H9 (cell line): ENCODE results near the gene POLN. TPM values are rescaled to one million over a fixed set of nuclear protein-coding genes. Genes with fewer than 3 reads are reported as not detected.

Experiments
- DNase-seq: peaks from one replicate; pipeline ENCODE4 v3.0.0-alpha.2; 2017
- H2AFZ ChIP-seq: one replicate; pipeline ENCODE4 v1.6.1; 2013; ENCODE audit warnings: mild to moderate bottlenecking, low read length, control low read depth, moderate library complexity
- H2AK5ac ChIP-seq: 2 replicates; pipeline ENCODE4 v1.6.1; 2013; ENCODE audit warnings: low read length, control low read depth, mixed read lengths; ENCODE audit not compliant: insufficient read length
- H2BK120ac ChIP-seq: one replicate; pipeline ENCODE4 v1.6.1; 2013; ENCODE audit warnings: low read depth, mild to moderate bottlenecking, low read length, control low read depth, inconsistent platforms; ENCODE audit not compliant: poor library complexity, severe bottlenecking
- H2BK12ac ChIP-seq: 2 replicates; pipeline ENCODE4 v1.6.1; 2013; ENCODE audit warnings: low read length, control low read depth, mixed read lengths, low read depth; ENCODE audit not compliant: insufficient read length
- H2BK15ac ChIP-seq: 2 replicates; pipeline ENCODE4 v1.6.1; 2013; ENCODE audit warnings: low read depth, low read length, control low read depth
- H2BK20ac ChIP-seq: one replicate; pipeline ENCODE4 v1.6.1; 2013; ENCODE audit warnings: low read depth, mild to moderate bottlenecking, low read length, control low read depth, inconsistent platforms; ENCODE audit not compliant: poor library complexity, severe bottlenecking
- H2BK5ac ChIP-seq: 2 replicates; pipeline ENCODE4 v1.6.1; 2013; ENCODE audit warnings: low read length, control low read depth, mixed read lengths; ENCODE audit not compliant: insufficient read length
- H3K14ac ChIP-seq: 2 replicates; pipeline ENCODE4 v1.6.1; 2013; ENCODE audit warnings: low read length, control low read depth; ENCODE audit not compliant: insufficient read depth
- H3K18ac ChIP-seq: 2 replicates; pipeline ENCODE4 v1.6.1; 2013; ENCODE audit warnings: low read depth, mild to moderate bottlenecking, mixed read lengths, low read length, control low read depth; ENCODE audit not compliant: insufficient read length
- H3K23ac ChIP-seq: 2 replicates; pipeline ENCODE4 v1.6.1; 2013; ENCODE audit warnings: low read length, control low read depth, mixed read lengths, low read depth; ENCODE audit not compliant: insufficient read length
- H3K23me2 ChIP-seq: 2 replicates; pipeline ENCODE4 v1.6.1; 2013; ENCODE audit warnings: low read depth, mild to moderate bottlenecking, mixed read lengths, low read length, control low read depth; ENCODE audit not compliant: insufficient read length, poor library complexity, severe bottlenecking
- H3K27ac ChIP-seq: 2 replicates; pipeline ENCODE4 v1.5.1; 2013; ENCODE audit warnings: low read length, control low read depth, mixed read lengths, low read depth; ENCODE audit not compliant: insufficient read length
- H3K27me3 ChIP-seq: 2 replicates; pipeline ENCODE4 v1.6.1; 2013; ENCODE audit warnings: low read length, control low read depth, inconsistent platforms; ENCODE audit not compliant: insufficient read depth
- H3K4ac ChIP-seq: 2 replicates; pipeline ENCODE4 v1.6.1; 2013; ENCODE audit warnings: low read depth, mild to moderate bottlenecking, control low read depth, inconsistent platforms, low read length, moderate library complexity
- H3K4me1 ChIP-seq: 2 replicates; pipeline ENCODE4 v1.6.1; 2013; ENCODE audit warnings: low read length, control low read depth, inconsistent platforms; ENCODE audit not compliant: insufficient read depth
- H3K4me2 ChIP-seq: 2 replicates; pipeline ENCODE4 v1.6.1; 2013; ENCODE audit warnings: low read length, control low read depth, mixed read lengths; ENCODE audit not compliant: insufficient read length, insufficient read depth
- H3K56ac ChIP-seq: 2 replicates; pipeline ENCODE4 v1.6.1; 2013; ENCODE audit warnings: low read depth, mild to moderate bottlenecking, mixed read lengths, low read length, control low read depth; ENCODE audit not compliant: insufficient read length
- H3K79me1 ChIP-seq: 2 replicates; pipeline ENCODE4 v1.6.1; 2013; ENCODE audit warnings: low read depth, mild to moderate bottlenecking, moderate library complexity, low read length, control low read depth, inconsistent platforms; ENCODE audit not compliant: insufficient read depth, poor library complexity, severe bottlenecking
- H3K79me2 ChIP-seq: 2 replicates; pipeline ENCODE4 v1.6.1; 2013; ENCODE audit warnings: low read length, control low read depth, inconsistent platforms; ENCODE audit not compliant: insufficient read depth
- H3K9ac ChIP-seq: 2 replicates; pipeline ENCODE4 v1.6.1; 2013; ENCODE audit warnings: low read length, control low read depth, mixed read lengths; ENCODE audit not compliant: insufficient read length; ENCODE audit errors: extremely low read depth
- H3K9me3 ChIP-seq: one replicate; pipeline ENCODE4 v1.6.1; 2013; ENCODE audit warnings: low read depth, low read length, inconsistent platforms; ENCODE audit not compliant: control insufficient read depth
- H3T11ph ChIP-seq: one replicate; pipeline ENCODE4 v1.6.1; 2013; ENCODE audit warnings: mild to moderate bottlenecking, low read length, control low read depth, inconsistent platforms
- H4K20me1 ChIP-seq: one replicate; pipeline ENCODE4 v1.6.1; 2013; ENCODE audit not compliant: control insufficient read depth, insufficient read length, insufficient read depth
- H4K5ac ChIP-seq: 2 replicates; pipeline ENCODE4 v1.6.1; 2013; ENCODE audit warnings: low read depth, mild to moderate bottlenecking, mixed read lengths, low read length, control low read depth; ENCODE audit not compliant: insufficient read length
- H4K8ac ChIP-seq: replicated peaks from 2 replicates; pipeline ENCODE4 v1.6.1; 2013; ENCODE audit warnings: low read length, control low read depth, mixed read lengths, low read depth; ENCODE audit not compliant: insufficient read length
- H4K91ac ChIP-seq: 2 replicates; pipeline ENCODE4 v1.6.1; 2013; ENCODE audit warnings: low read depth, mild to moderate bottlenecking, moderate library complexity, mixed read lengths, low read length, control low read depth; ENCODE audit not compliant: insufficient read length
- H3K27ac Mint-ChIP-seq, 3 experiments: 2 replicates in 2 of 3; 3 replicates in 1 of 3; pipeline ENCODE4 v1.8.0; 2020 to 2021; ENCODE audit warnings: mixed read lengths in 3 of 3, mild to moderate bottlenecking in 1 of 3, moderate library complexity in 1 of 3
- H3K27me3 Mint-ChIP-seq: 2 replicates; pipeline ENCODE4 v1.8.0; 2021; ENCODE audit warnings: low read depth, mild to moderate bottlenecking, moderate library complexity, mixed read lengths
- H3K36me3 Mint-ChIP-seq, 3 experiments: 2 replicates in 2 of 3; 3 replicates in 1 of 3; pipeline ENCODE4 v1.8.0; 2020 to 2021; ENCODE audit warnings: low read depth in 3 of 3, mixed read lengths in 3 of 3; ENCODE audit not compliant: insufficient read depth in 1 of 3
- H3K4me1 Mint-ChIP-seq, 2 experiments: 2 replicates each; pipeline ENCODE4 v1.8.0; 2020; ENCODE audit warnings: mixed read lengths in 2 of 2
- H3K4me3 Mint-ChIP-seq, 2 experiments: 2 replicates in 1 of 2; 3 replicates in 1 of 2; pipeline ENCODE4 v1.8.0; 2020 to 2021; ENCODE audit warnings: mild to moderate bottlenecking in 2 of 2, mixed read lengths in 2 of 2, moderate library complexity in 1 of 2
- H3K9me3 Mint-ChIP-seq, 2 experiments: 2 replicates in 1 of 2; 3 replicates in 1 of 2; pipeline ENCODE4 v1.8.0; 2020; ENCODE audit warnings: mild to moderate bottlenecking in 2 of 2, mixed read lengths in 2 of 2, moderate library complexity in 1 of 2
- WGBS: extraction: QIAGEN DNeasy Blood & Tissue Kit; methylation state at CpG from one replicate; pipeline ENCODE4 v1.1.7; 2013; ENCODE audit warnings: missing lambda C conversion rate, low lambda C conversion rate, mixed read lengths; ENCODE audit not compliant: insufficient read length; ENCODE audit errors: extremely low coverage; 5-methylcytosine and 5-hydroxymethylcytosine counted together
- total RNA-seq: library from RNA; stranded (reverse); gene quantifications from 2 replicates; pipeline ENCODE4 v1.2.1, GENCODE V29; 2021
- TF ChIP-seq, protein P1 (sequence below): fragments of 200-600 bp; sonication (generic); conservative IDR thresholded peaks from 3 replicates; pipeline ENCODE4 v1.8.0; 2021; ENCODE audit warnings: antibody characterized with exemption, mild to moderate bottlenecking

POLN gene
- total RNA-seq, 1 experiment from 2014 or later = 0.74 TPM

- H3K4me1 ChIP-seq = no peaks in the 10 kb centered on the region; the same call in 1 of the 2 replicates
- no peaks in the 10 kb centered on the region for H3K23me2 ChIP-seq
- no peak for DNase-seq
- TF ChIP-seq, protein P1, sequence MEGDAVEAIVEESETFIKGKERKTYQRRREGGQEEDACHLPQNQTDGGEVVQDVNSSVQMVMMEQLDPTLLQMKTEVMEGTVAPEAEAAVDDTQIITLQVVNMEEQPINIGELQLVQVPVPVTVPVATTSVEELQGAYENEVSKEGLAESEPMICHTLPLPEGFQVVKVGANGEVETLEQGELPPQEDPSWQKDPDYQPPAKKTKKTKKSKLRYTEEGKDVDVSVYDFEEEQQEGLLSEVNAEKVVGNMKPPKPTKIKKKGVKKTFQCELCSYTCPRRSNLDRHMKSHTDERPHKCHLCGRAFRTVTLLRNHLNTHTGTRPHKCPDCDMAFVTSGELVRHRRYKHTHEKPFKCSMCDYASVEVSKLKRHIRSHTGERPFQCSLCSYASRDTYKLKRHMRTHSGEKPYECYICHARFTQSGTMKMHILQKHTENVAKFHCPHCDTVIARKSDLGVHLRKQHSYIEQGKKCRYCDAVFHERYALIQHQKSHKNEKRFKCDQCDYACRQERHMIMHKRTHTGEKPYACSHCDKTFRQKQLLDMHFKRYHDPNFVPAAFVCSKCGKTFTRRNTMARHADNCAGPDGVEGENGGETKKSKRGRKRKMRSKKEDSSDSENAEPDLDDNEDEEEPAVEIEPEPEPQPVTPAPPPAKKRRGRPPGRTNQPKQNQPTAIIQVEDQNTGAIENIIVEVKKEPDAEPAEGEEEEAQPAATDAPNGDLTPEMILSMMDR = no peak
- no peak overlapping the region for H3K4ac ChIP-seq
- H2BK12ac ChIP-seq = no peak overlapping the region
- Mint-ChIP-seq H3K9me3 (no peaks in the 10 kb centered on the region; a peak in 2 of 5 replicates), H3K27me3 (no peaks in the 10 kb centered on the region; the same call in 1 of the 2 replicates), H3K4me1 (peaks cover 12 to 27% of the 10 kb centered on the region in 2 experiments), H3K4me3 (no peak overlapping the region), H3K27ac (no peak overlapping the region), H3K36me3 (no peaks in the 10 kb centered on the region)
- no peak overlapping the region for H2BK120ac ChIP-seq
- no peak overlapping the region for H3K23ac ChIP-seq
- no peaks in the 10 kb centered on the region for H3K79me2 ChIP-seq
- no peak overlapping the region for H2BK5ac ChIP-seq
- H3K4me2 ChIP-seq = no peak overlapping the region
- H2BK20ac ChIP-seq = no peak overlapping the region
- no peak overlapping the region for H2AK5ac ChIP-seq
- no peak overlapping the region for H3K56ac ChIP-seq
- no peak overlapping the region for H3K9ac ChIP-seq
- no peaks in the 10 kb centered on the region for H3K9me3 ChIP-seq
- H4K8ac ChIP-seq = no peak overlapping the region
- no peak overlapping the region for H2AFZ ChIP-seq
- H4K5ac ChIP-seq = no peak overlapping the region
- no peak overlapping the region for H3T11ph ChIP-seq
- H4K91ac ChIP-seq = no peak overlapping the region
- no peaks in the 10 kb centered on the region for H3K27me3 ChIP-seq
- no peak overlapping the region for H3K14ac ChIP-seq
- no peak overlapping the region for H3K27ac ChIP-seq
- no peak overlapping the region for H2BK15ac ChIP-seq
- WGBS = no CpG with 5 or more reads among the region's 14 CpGs
- H4K20me1 ChIP-seq = no peaks in the 10 kb centered on the region
- H3K79me1 ChIP-seq = no peaks in the 10 kb centered on the region
- H3K18ac ChIP-seq = no peak overlapping the region
These were observed 171.9 kb downstream of the POLN start for GRCh38 chr4:2069986-2070385.
